ENCODE results near the gene ABCB6. TPM values are rescaled to one million over a fixed set of nuclear protein-coding genes. Genes with fewer than 3 reads are reported as not detected.

The ABCB6 gene
- total RNA-seq, 6 experiments from 2014 or later = 12.5 to 16.5 (median 13.9) TPM

GRCh38 chr2:219228041-219228910, 9.5 kb upstream of the ABCB6 start:
- H3K4me1 Mint-ChIP-seq (ENCODE audit: low read depth) = peaks cover 25% of the 10 kb centered on the region
- no peaks in the 10 kb centered on the region for H3K27me3 Mint-ChIP-seq (ENCODE audit: insufficient read depth)
- no peak for DNase-seq
- H3K9me3 Mint-ChIP-seq = no peaks in the 10 kb centered on the region
- H3K4me3 Mint-ChIP-seq = peak overlapping the region; percentile 96
- peak overlapping the region; percentile 45 for H3K27ac Mint-ChIP-seq
- peaks cover 8% of the 10 kb centered on the region for H3K36me3 Mint-ChIP-seq (ENCODE audit: low read depth)
- no peak for TF ChIP-seq CTCF (IDR thresholded peaks at IDR 0.05)

GRCh38 chr2:219225350-219225749, 6.6 kb upstream of the ABCB6 start:
- H3K27ac Mint-ChIP-seq = no peak overlapping the region
- H3K4me3 Mint-ChIP-seq = no peak overlapping the region
- peaks cover 18% of the 10 kb centered on the region for H3K4me1 Mint-ChIP-seq (ENCODE audit: low read depth)
- no peak for DNase-seq
- no peak for TF ChIP-seq CTCF (IDR thresholded peaks at IDR 0.05)
- peaks cover 9% of the 10 kb centered on the region for H3K36me3 Mint-ChIP-seq (ENCODE audit: low read depth)
- no peaks in the 10 kb centered on the region for H3K9me3 Mint-ChIP-seq
- H3K27me3 Mint-ChIP-seq (ENCODE audit: insufficient read depth) = no peaks in the 10 kb centered on the region

GRCh38 chr2:219223831-219224610, 5.3 kb upstream of the ABCB6 start:
- no peak for TF ChIP-seq CTCF (IDR thresholded peaks at IDR 0.05)
- H3K9me3 Mint-ChIP-seq = no peaks in the 10 kb centered on the region
- DNase-seq = no peak
- no peaks in the 10 kb centered on the region for H3K27me3 Mint-ChIP-seq (ENCODE audit: insufficient read depth)
- H3K27ac Mint-ChIP-seq = no peak overlapping the region
- H3K4me3 Mint-ChIP-seq = no peak overlapping the region; the same call in 1 of the 2 replicates
- H3K36me3 Mint-ChIP-seq (ENCODE audit: low read depth) = peaks cover 9% of the 10 kb centered on the region
- peaks cover 23% of the 10 kb centered on the region for H3K4me1 Mint-ChIP-seq (ENCODE audit: low read depth)

GRCh38 chr2:219221957-219222518, 3.3 kb upstream of the ABCB6 start:
- Mint-ChIP-seq H3K27ac (no peak overlapping the region), H3K9me3 (no peaks in the 10 kb centered on the region), H3K27me3 (ENCODE audit: insufficient read depth) (no peaks in the 10 kb centered on the region; the same call in 1 of the 2 replicates), H3K4me1 (ENCODE audit: low read depth) (peaks cover 19% of the 10 kb centered on the region), H3K4me3 (no peak overlapping the region), H3K36me3 (ENCODE audit: low read depth) (peaks cover 9% of the 10 kb centered on the region)
- TF ChIP-seq CTCF (IDR thresholded peaks at IDR 0.05) = no peak
- no peak for DNase-seq

- no peak for DNase-seq
Measured at GRCh38 chr2:219220652-219221402, 2.1 kb upstream of the ABCB6 start.

More at GRCh38 chr2:219220652-219221402, 2.1 kb upstream of the ABCB6 start:
- Mint-ChIP-seq H3K4me3 (no peak overlapping the region), H3K27me3 (ENCODE audit: insufficient read depth) (no peaks in the 10 kb centered on the region; the same call in none of the 2 replicates), H3K9me3 (no peaks in the 10 kb centered on the region), H3K36me3 (ENCODE audit: low read depth) (peaks cover 4% of the 10 kb centered on the region), H3K4me1 (ENCODE audit: low read depth) (peaks cover 24% of the 10 kb centered on the region), H3K27ac (no peak overlapping the region)
- no peak for TF ChIP-seq CTCF (IDR thresholded peaks at IDR 0.05)
